IMR-90 (cell line): ENCODE measurements around the gene SEC22B. TPM values are rescaled to one million over a fixed set of nuclear protein-coding genes. Genes with fewer than 3 reads are reported as not detected.
A peak's percentile ranks its signal among the peaks of the same experiment; 100 is the strongest.
"Not testable (repeated sequence)": the region's sequence is repeated elsewhere in the genome, so short reads cannot be mapped to it uniquely, and the experiment has no call there.

Experiments
- ATAC-seq: fragments of 200-7000 bp; cut with Tn5 transposase; 2 replicates; pipeline ENCODE4 v1.9.1; 2020; ENCODE audit warnings: low read depth, mild to moderate bottlenecking, moderate library complexity
- BruUV-seq: library from RNA; stranded (reverse); fragments of 400-500 nt; replicated peaks from 2 replicates; lab custom pipeline; 2021; lab: Mats Ljungman, UMichigan
- CTCF ChIA-PET: fragments of 300-600 bp; formaldehyde crosslinking; extraction: SDS; loops from one replicate; lab custom pipeline; 2021; ENCODE audit warnings: antibody characterized with exemption; lab: Yijun Ruan, JAX
- POLR2A ChIA-PET: fragments of 300-600 bp; sonication (Branson Sonifier 250); formaldehyde crosslinking; loops from one replicate; lab custom pipeline; 2022; ENCODE audit warnings: antibody characterized with exemption; ENCODE audit not compliant: unreplicated experiment; lab: Charles Lee
- DNase-seq: peaks from one replicate; pipeline ENCODE4 v3.0.0; 2013
- H2AFZ ChIP-seq: replicated peaks from 2 replicates; pipeline ENCODE3; 2013; ENCODE audit warnings: low read length, mild to moderate bottlenecking; ENCODE audit not compliant: poor library complexity
- H2AK5ac ChIP-seq: 2 replicates; pipeline ENCODE4 v1.6.1; 2013; ENCODE audit warnings: low read depth, low read length, inconsistent platforms
- H2AK9ac ChIP-seq: replicated peaks from 2 replicates; pipeline ENCODE3; 2013; ENCODE audit warnings: mild to moderate bottlenecking, low read depth, low read length, moderate library complexity; ENCODE audit not compliant: poor library complexity
- H2BK120ac ChIP-seq: 2 replicates; pipeline ENCODE4 v1.6.1; 2013; ENCODE audit warnings: low read depth, low read length, inconsistent platforms
- H2BK15ac ChIP-seq: 3 replicates; pipeline ENCODE4 v1.6.1; 2013; ENCODE audit warnings: low read depth, low read length, inconsistent platforms
- H2BK20ac ChIP-seq: 2 replicates; pipeline ENCODE4 v1.6.1; 2013; ENCODE audit warnings: low read depth, mild to moderate bottlenecking, inconsistent platforms, low read length, moderate library complexity
- H2BK5ac ChIP-seq: 2 replicates; pipeline ENCODE4 v1.6.1; 2013; ENCODE audit warnings: mild to moderate bottlenecking, low read depth, low read length, inconsistent platforms; ENCODE audit not compliant: poor library complexity, severe bottlenecking
- H3K14ac ChIP-seq: replicated peaks from 2 replicates; pipeline ENCODE4 v1.6.1; 2013; ENCODE audit warnings: low read depth, low read length, inconsistent platforms
- H3K18ac ChIP-seq: 2 replicates; pipeline ENCODE4 v1.6.1; 2013; ENCODE audit warnings: low read depth, low read length, control low read depth
- H3K23ac ChIP-seq: 2 replicates; pipeline ENCODE4 v1.6.1; 2013; ENCODE audit warnings: low read depth, low read length, inconsistent platforms
- H3K27ac ChIP-seq: 2 replicates; pipeline ENCODE4 v1.5.1; 2013; ENCODE audit warnings: mild to moderate bottlenecking, control low read depth, low read length; ENCODE audit not compliant: insufficient read depth
- H3K27me3 ChIP-seq: 2 replicates; pipeline ENCODE4 v1.6.1; 2013; ENCODE audit warnings: low read length; ENCODE audit not compliant: control insufficient read depth, insufficient read depth
- H3K36me3 ChIP-seq: 2 replicates; pipeline ENCODE4 v1.6.1; 2013; ENCODE audit warnings: low read length, mixed read lengths; ENCODE audit not compliant: control insufficient read depth, insufficient read depth
- H3K4ac ChIP-seq: 2 replicates; pipeline ENCODE4 v1.6.1; 2013; ENCODE audit warnings: low read depth, low read length, inconsistent platforms
- H3K4me1 ChIP-seq: 2 replicates; pipeline ENCODE4 v1.6.1; 2013; ENCODE audit warnings: low read length, mixed read lengths; ENCODE audit not compliant: control insufficient read depth, insufficient read depth
- H3K4me2 ChIP-seq: 2 replicates; pipeline ENCODE4 v1.6.1; 2013; ENCODE audit warnings: low read depth, mild to moderate bottlenecking, control low read depth, low read length, moderate library complexity
- H3K4me3 ChIP-seq: 2 replicates; pipeline ENCODE4 v1.5.1; 2013; ENCODE audit warnings: low read depth, mild to moderate bottlenecking, control low read depth, low read length, moderate library complexity; ENCODE audit not compliant: insufficient read depth
- H3K56ac ChIP-seq: 2 replicates; pipeline ENCODE4 v1.6.1; 2013; ENCODE audit warnings: low read length, inconsistent platforms; ENCODE audit not compliant: insufficient read depth; ENCODE audit errors: extremely low read depth
- H3K79me1 ChIP-seq, 2 experiments: 2 replicates each; pipeline ENCODE4 v1.6.1; 2013; ENCODE audit warnings: low read length in 2 of 2, inconsistent platforms in 1 of 2, low read depth in 1 of 2
- H3K9ac ChIP-seq: 2 replicates; pipeline ENCODE4 v1.6.1; 2013; ENCODE audit warnings: low read depth, low read length, control low read depth
- H3K9me1 ChIP-seq: 2 replicates; pipeline ENCODE4 v1.6.1; 2013; ENCODE audit warnings: low read length, inconsistent platforms; ENCODE audit not compliant: insufficient read depth
- H3K9me3 ChIP-seq: 2 replicates; pipeline ENCODE4 v1.6.1; 2013; ENCODE audit warnings: low read length; ENCODE audit not compliant: control insufficient read depth, insufficient read depth
- H4K20me1 ChIP-seq: 2 replicates; pipeline ENCODE4 v1.6.1; 2013; ENCODE audit warnings: low read length, inconsistent platforms; ENCODE audit not compliant: insufficient read depth
- H4K5ac ChIP-seq: 2 replicates; pipeline ENCODE4 v1.6.1; 2013; ENCODE audit warnings: mild to moderate bottlenecking, low read depth, low read length, control low read depth
- H4K8ac ChIP-seq, 2 experiments: 2 replicates each; pipeline ENCODE4 v1.6.1; 2013; ENCODE audit warnings: low read depth in 2 of 2, low read length in 2 of 2, control low read depth in 1 of 2, inconsistent platforms in 1 of 2
- H4K91ac ChIP-seq: 2 replicates; pipeline ENCODE4 v1.6.1; 2013; ENCODE audit warnings: low read depth, low read length, inconsistent platforms; ENCODE audit not compliant: insufficient read depth
- WGBS, 2 experiments: methylation state at CpG; one replicate each; pipeline versions ENCODE4 v1.1.5 to v1.1.7; 2013; ENCODE audit warnings: missing lambda C conversion rate in 2 of 2; ENCODE audit not compliant: insufficient read length in 1 of 2; ENCODE audit errors: extremely low coverage in 2 of 2; 5-methylcytosine and 5-hydroxymethylcytosine counted together
- dilution Hi-C: fragments of 300-500 bp; cut with HindIII; formaldehyde crosslinking; loops from one replicate; pipeline ENCODE4 v1.14.3; 2018; ENCODE audit warnings: low sequenced_read_pairs; ENCODE audit not compliant: unreplicated experiment
- in situ Hi-C: fragments of 300-500 bp; cut with MboI; formaldehyde crosslinking; loops from 3 replicates; pipeline ENCODE4 v1.14.3; 2019; ENCODE audit warnings: low sequenced_read_pairs, inconsistent platforms, mixed read lengths
- intact Hi-C: fragments of 100-400 bp; cut with micrococcal nuclease; formaldehyde crosslinking; loops from 2 replicates; pipeline ENCODE4 v1.10.0; 2022
- polyA plus RNA-seq, 3 experiments: library from polyadenylated mRNA; depleted of rRNA; stranded (reverse); fragments of >200 nt; gene quantifications; 2 replicates each; pipeline ENCODE4 v1.2.3, GENCODE V29; 2012; ENCODE audit warnings: low replicate concordance in 1 of 3
- total RNA-seq: library from RNA; depleted of rRNA; stranded (reverse); fragments of >200 nt; gene quantifications from 2 replicates; pipeline ENCODE4 v1.2.3, GENCODE V29; 2012

Gene SEC22B
- total and polyA plus RNA-seq, 2 of the 4 experiments (the other 2 are of a cell fraction): 35.9 to 57.4 TPM

DNA sequence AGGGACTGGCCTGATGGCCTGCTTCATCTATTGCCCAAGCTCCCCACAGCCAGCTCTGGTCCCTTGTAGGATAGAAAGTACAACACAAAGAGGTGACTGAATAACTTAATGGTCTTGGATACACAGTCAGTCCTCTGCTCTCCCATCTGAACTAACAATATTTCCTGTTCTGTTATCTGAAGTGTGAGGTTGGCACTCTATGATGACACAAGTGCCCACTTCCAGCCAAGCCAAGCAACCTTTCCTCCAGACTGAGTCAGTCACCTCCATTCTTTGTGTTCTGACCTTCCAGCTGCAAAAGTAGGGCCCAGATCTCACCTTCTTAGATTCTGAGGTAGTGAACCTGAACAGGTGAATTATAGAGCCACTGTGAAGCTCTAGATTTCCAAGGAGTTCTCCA lies 34.5 kb downstream of the SEC22B start:
- H3K4ac ChIP-seq, in situ Hi-C loops, H3K4me3 ChIP-seq, H3K9ac ChIP-seq, ATAC-seq, dilution Hi-C loops, H4K5ac ChIP-seq, H3K27me3 ChIP-seq, H3K14ac ChIP-seq, H2AFZ ChIP-seq, H3K23ac ChIP-seq, H3K27ac ChIP-seq, H2BK120ac ChIP-seq, H3K56ac ChIP-seq, H2BK15ac ChIP-seq, H2AK5ac ChIP-seq, CTCF ChIA-PET, H3K36me3 ChIP-seq, H3K9me3 ChIP-seq, H4K20me1 ChIP-seq, BruUV-seq, H3K9me1 ChIP-seq, H3K79me1 ChIP-seq, H3K4me2 ChIP-seq, H2AK9ac ChIP-seq, POLR2A ChIA-PET, H3K18ac ChIP-seq, H2BK5ac ChIP-seq, H4K91ac ChIP-seq, DNase-seq, H4K8ac ChIP-seq, H2BK20ac ChIP-seq, H3K4me1 ChIP-seq: not testable (repeated sequence)
- intact Hi-C loops: loop anchor here (10.0 kb wide), 2 partner anchors 197 to 267 kb away; no protein-coding TSS in a partner anchor

DNA sequence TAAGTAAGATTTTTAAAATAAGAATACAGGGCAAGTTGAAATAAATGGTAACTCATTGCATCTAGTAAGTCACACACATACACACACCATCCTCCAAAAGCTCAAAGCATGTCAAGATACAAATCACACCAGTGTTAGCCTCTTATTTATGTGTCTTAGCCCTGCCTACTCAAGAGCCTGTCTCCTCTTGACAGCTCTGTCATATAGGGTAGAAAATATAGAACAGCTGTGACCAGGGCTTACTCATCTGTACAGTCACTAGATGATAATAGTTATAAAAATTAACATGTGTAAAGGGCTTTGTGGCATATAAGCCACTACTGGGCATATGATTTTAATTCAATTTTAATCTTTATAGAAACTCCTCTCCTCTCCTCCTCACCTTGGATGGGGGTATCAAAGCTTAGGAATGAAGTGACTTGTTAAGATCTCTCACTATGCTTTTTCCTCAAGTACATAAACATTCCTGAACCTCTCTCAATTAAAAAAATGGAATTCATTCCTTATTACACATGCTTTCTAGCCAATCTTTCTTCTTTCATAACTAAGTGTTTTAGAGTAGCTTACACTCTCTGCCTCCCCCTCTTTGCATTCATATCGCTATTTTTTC lies 35.6 kb downstream of the SEC22B start:
- H2AK9ac ChIP-seq, dilution Hi-C loops, H3K4ac ChIP-seq, H4K91ac ChIP-seq, H3K4me3 ChIP-seq, H3K56ac ChIP-seq, H3K27me3 ChIP-seq, H3K18ac ChIP-seq, H3K4me1 ChIP-seq, H3K9me1 ChIP-seq, H3K36me3 ChIP-seq, H4K8ac ChIP-seq, H3K9ac ChIP-seq, DNase-seq, H2BK5ac ChIP-seq, in situ Hi-C loops, H2AK5ac ChIP-seq, H2BK120ac ChIP-seq, H4K20me1 ChIP-seq, H3K79me1 ChIP-seq, H3K23ac ChIP-seq, H3K4me2 ChIP-seq, BruUV-seq, H2BK20ac ChIP-seq, CTCF ChIA-PET, H3K27ac ChIP-seq, H2BK15ac ChIP-seq, H2AFZ ChIP-seq, POLR2A ChIA-PET, H3K14ac ChIP-seq, H3K9me3 ChIP-seq, H4K5ac ChIP-seq: not testable (repeated sequence)
- WGBS, 2 experiments: no CpG with 5 or more reads among the region's 1 CpG
- ATAC-seq: peak; percentile 24
- intact Hi-C loops: loop anchor here (10.0 kb wide), 2 partner anchors 196 to 266 kb away; no protein-coding TSS in a partner anchor
